ENCODE results near the gene NUP160. TPM values are rescaled to one million over a fixed set of nuclear protein-coding genes. Genes with fewer than 3 reads are reported as not detected.

The NUP160 gene
- total and polyA plus RNA-seq, 2 of the 13 experiments (the other 11 are each of a cell fraction or from before 2014, with no cell fraction given) = 28.3 to 43.5 TPM

GRCh38 chr11:47857485-47857884 is 9.3 kb upstream of the NUP160 start (continued):
- no peak for TF ChIP-seq HOMEZ (CRISPR knock-in tag; IDR thresholded peaks at IDR 0.05; ENCODE audit: low read depth)

GRCh38 chr11:47856186-47856585 is 8.0 kb upstream of the NUP160 start:
- H3K27ac ChIP-seq (ENCODE audit: extremely low read length, insufficient read depth, low read length) = no peak overlapping the region
- no peak for FAIRE-seq
- DNase-seq (ENCODE audit: low spot score) = no peak
- ATAC-seq = no peak
- no peak overlapping the region for H3K4me3 ChIP-seq (replicated peaks in 1 of 3; ENCODE audit: insufficient read depth in 1 of 3, low read depth in 2 of 3, low read length in 3 of 3)
- no peaks in the 10 kb centered on the region for H3K36me3 ChIP-seq (replicated peaks in 1 of 2; ENCODE audit: control insufficient read depth in 1 of 2, insufficient read depth in 2 of 2, low read length in 2 of 2)
- H3K4me1 ChIP-seq (ENCODE audit: insufficient read depth, low read length) = peaks cover 14% of the 10 kb centered on the region
- no peak overlapping the region for H3K9ac ChIP-seq (ENCODE audit: insufficient read depth, low read depth, low read length)
- 6% methylated on average over 2 of the region's 2 CpGs for WGBS (ENCODE audit: low lambda C conversion rate)
- BruUV-seq (replicated peaks) = no TSS peak
- H3K27me3 ChIP-seq (ENCODE audit: control insufficient read depth in 1 of 2, insufficient read depth in 2 of 2, low read length in 2 of 2) = no peaks in the 10 kb centered on the region; a peak in 1 of 5 replicates
- no peaks in the 10 kb centered on the region for H4K20me1 ChIP-seq (ENCODE audit: insufficient read depth, low read length)
- POLR2A ChIA-PET = no interaction called here
- H2AFZ ChIP-seq (ENCODE audit: low read length) = no peak overlapping the region
- CTCF ChIA-PET (ENCODE audit: low intra/inter-chr PET ratio, low total read pairs) = no interaction called here
- no peak for TF ChIP-seq POLR2AphosphoS2 (IDR thresholded peaks at IDR 0.05; ENCODE audit: low read depth, low read length)
- TF ChIP-seq ELF4 (CRISPR knock-in tag; IDR thresholded peaks at IDR 0.05; ENCODE audit: borderline replicate concordance) = no peak
- TF ChIP-seq TAF1 (CRISPR knock-in tag; IDR thresholded peaks at IDR 0.05) = no peak
- no peak for TF ChIP-seq ZKSCAN1 (IDR thresholded peaks at IDR 0.05; ENCODE audit: low read length)
- no peak for TF ChIP-seq TIGD3 (CRISPR knock-in tag; IDR thresholded peaks at IDR 0.05; ENCODE audit: borderline replicate concordance)
- no peak for TF ChIP-seq ZNF17 (CRISPR knock-in tag; IDR thresholded peaks at IDR 0.05)
- no peak for TF ChIP-seq WIZ (CRISPR knock-in tag; IDR thresholded peaks at IDR 0.05)
- no peak for TF ChIP-seq SCMH1 (CRISPR knock-in tag; IDR thresholded peaks at IDR 0.05; ENCODE audit: borderline replicate concordance)
- no peak for TF ChIP-seq ZBTB20 (CRISPR knock-in tag; IDR thresholded peaks at IDR 0.05; ENCODE audit: borderline replicate concordance, low read depth)
- no peak for TF ChIP-seq SPEN (CRISPR knock-in tag; IDR thresholded peaks at IDR 0.05; ENCODE audit: low read depth)
- H3K9me3 ChIP-seq (ENCODE audit: low read length) = no peaks in the 10 kb centered on the region
- H3K79me2 ChIP-seq (ENCODE audit: insufficient read depth, low read length) = no peaks in the 10 kb centered on the region
- in situ Hi-C loops (cut with HindIII; ENCODE audit: extremely low pct_ligation_motif_present, low pct_unique_long_range_greater_than_20kb) (no loop called here), intact Hi-C loops (cut with micrococcal nuclease; ENCODE audit: unreplicated experiment) (loop anchor here (10.0 kb wide), 1 partner anchor 401 kb away; no protein-coding TSS in a partner anchor)
- no peak overlapping the region for H3K4me2 ChIP-seq (ENCODE audit: low read depth, low read length)

Data from HepG2 (cell line).